HG02588 (cell line): ENCODE measurements around the gene AKTIP.

ENCODE experiments used
- ATAC-seq: cut with Tn5 transposase; IDR thresholded peaks from one replicate; pipeline ENCODE4 v1.9.1; 2021; ENCODE audit warnings: mild to moderate bottlenecking, moderate library complexity; ENCODE audit not compliant: unreplicated experiment

Gene AKTIP

GRCh38 chr16:53482123-53482522 is 20.9 kb downstream of the AKTIP start:
- ATAC-seq = no peak

- ATAC-seq = no peak
Measured at GRCh38 chr16:53480394-53480793, 22.6 kb downstream of the AKTIP start.

- ATAC-seq = no peak
Measured at GRCh38 chr16:53478965-53479364, 24.0 kb downstream of the AKTIP start.

- ATAC-seq = no peak
Measured at GRCh38 chr16:53476867-53477266, 26.1 kb downstream of the AKTIP start.

GRCh38 chr16:53465606-53466280 is 37.3 kb downstream of the AKTIP start:
- ATAC-seq = no peak

- ATAC-seq = no peak
Measured at GRCh38 chr16:53458635-53459034, 44.4 kb downstream of the AKTIP start.

GRCh38 chr16:53457670-53458069 is 45.3 kb downstream of the AKTIP start:
- ATAC-seq = peak; percentile 100

GRCh38 chr16:53456625-53457024 is 46.4 kb downstream of the AKTIP start:
- ATAC-seq = no peak

- ATAC-seq = no peak
Measured at GRCh38 chr16:53453928-53454327, 49.1 kb downstream of the AKTIP start.

- no peak for ATAC-seq
Measured at GRCh38 chr16:53449816-53450517, 53.0 kb downstream of the AKTIP start.

- ATAC-seq = no peak
Measured at GRCh38 chr16:53446090-53446489, 56.9 kb downstream of the AKTIP start.

GRCh38 chr16:53445534-53445933 is 57.5 kb downstream of the AKTIP start:
- no peak for ATAC-seq
